GM19395 (cell line): ENCODE data around the gene RAB11FIP5.
A peak's percentile ranks its signal among the peaks of the same experiment; 100 is the strongest.
"Not testable (repeated sequence)": the region's sequence is repeated elsewhere in the genome, so short reads cannot be mapped to it uniquely, and the experiment has no call there.

Experiments used
- ATAC-seq: cut with Tn5 transposase; IDR thresholded peaks from one replicate; pipeline ENCODE4 v1.9.1; 2021; ENCODE audit warnings: mild to moderate bottlenecking, moderate library complexity; ENCODE audit not compliant: unreplicated experiment

The RAB11FIP5 gene

GRCh38 chr2:73112913-73113854, at the start of gene RAB11FIP5:
Gene RAB11FIP5, minus strand, starts transcription at chr2:73112948. Its CDS starts 171 bp downstream, at chr2:73112777.
- peak; percentile 68 for ATAC-seq

GRCh38 chr2:73156539-73157124, 43.9 kb upstream of the RAB11FIP5 start:
- no peak for ATAC-seq

- ATAC-seq = no peak
Observed at GRCh38 chr2:73142937-73143336, 30.2 kb upstream of the RAB11FIP5 start.

- no peak for ATAC-seq
Observed at GRCh38 chr2:73141896-73142295, 29.1 kb upstream of the RAB11FIP5 start.

GRCh38 chr2:73135236-73135635, 22.5 kb upstream of the RAB11FIP5 start:
- no peak for ATAC-seq

GRCh38 chr2:73134471-73134870, 21.7 kb upstream of the RAB11FIP5 start:
- no peak for ATAC-seq

GRCh38 chr2:73133566-73134197, 20.9 kb upstream of the RAB11FIP5 start:
- ATAC-seq = no peak

GRCh38 chr2:73131807-73132206, 19.1 kb upstream of the RAB11FIP5 start:
- ATAC-seq = no peak

GRCh38 chr2:73130790-73131189, 18.0 kb upstream of the RAB11FIP5 start:
- no peak for ATAC-seq

GRCh38 chr2:73128841-73129535, 16.2 kb upstream of the RAB11FIP5 start:
- ATAC-seq = no peak

GRCh38 chr2:73122536-73122935, 9.8 kb upstream of the RAB11FIP5 start:
- ATAC-seq = no peak

GRCh38 chr2:73119611-73120239, 7.0 kb upstream of the RAB11FIP5 start:
- not testable (repeated sequence) for ATAC-seq

- ATAC-seq = no peak
Observed at GRCh38 chr2:73117441-73117840, 4.7 kb upstream of the RAB11FIP5 start.

- ATAC-seq = no peak
Observed at GRCh38 chr2:73116182-73116960, 3.6 kb upstream of the RAB11FIP5 start.

- no peak for ATAC-seq
Observed at GRCh38 chr2:73114273-73114867, 1.6 kb upstream of the RAB11FIP5 start.

- ATAC-seq = peak; percentile 35
Observed at GRCh38 chr2:73112026-73112912, 479 bp downstream of the RAB11FIP5 start.

- ATAC-seq = no peak
Observed at GRCh38 chr2:73111073-73112025, 1.4 kb downstream of the RAB11FIP5 start.
